ENCODE data around the gene CNNM2.

- TF ChIP-seq CTCF (IDR thresholded peaks at IDR 0.05): no peak
- no peak for TF ChIP-seq POLR2A (IDR thresholded peaks at IDR 0.05)
Observed at GRCh38 chr10:103104721-103105120, 186.6 kb downstream of the CNNM2 start.
